B cell (primary cell): ENCODE data around the gene CCDC85C. TPM values are rescaled to one million over a fixed set of nuclear protein-coding genes. Genes with fewer than 3 reads are reported as not detected.

Experiments used
- ATAC-seq: fragments of 200-7000 bp; cut with Tn5 transposase; one replicate; pipeline ENCODE4 v1.10.0; 2021; ENCODE audit warnings: low read depth, mild to moderate bottlenecking, moderate number of reproducible peaks, moderate library complexity
- CTCF ChIA-PET: fragments of 350-600 bp; sonication (Branson Sonifier 250); formaldehyde crosslinking; loops from one replicate; lab custom pipeline; 2021; ENCODE audit warnings: antibody characterized with exemption, inconsistent platforms; lab: Charles Lee
- POLR2A ChIA-PET: fragments of 350-600 bp; sonication (Branson Sonifier 250); formaldehyde crosslinking; loops from one replicate; lab custom pipeline; 2021; ENCODE audit warnings: antibody characterized with exemption; lab: Charles Lee
- DNase-seq: peaks from one replicate; pipeline ENCODE4 v3.0.0; 2013
- H2AFZ ChIP-seq: 2 replicates; pipeline ENCODE4 v1.6.1; 2012; ENCODE audit warnings: mild to moderate bottlenecking, low read depth, low read length; ENCODE audit not compliant: insufficient read depth, poor library complexity, severe bottlenecking
- H3K27ac ChIP-seq, 2 donors: 1 replicate in 1 of 2; 2 replicates in 1 of 2; pipeline ENCODE4 v1.5.1; 2012 to 2013; ENCODE audit warnings: low read length in 2 of 2, mild to moderate bottlenecking in 2 of 2, moderate library complexity in 1 of 2
- H3K27me3 ChIP-seq, 4 experiments: fragments of 200-600 bp in 1 of 4; sonication (generic) in 1 of 4; replicated peaks in 1 of 4; 1 replicate in 2 of 4; 2 replicates in 2 of 4; pipeline versions ENCODE4 v1.6.1 to v1.7.0; 2013 to 2016; ENCODE audit warnings: low read length in 3 of 4, mild to moderate bottlenecking in 2 of 4, mixed read lengths in 1 of 4, moderate library complexity in 1 of 4; ENCODE audit not compliant: insufficient read depth in 4 of 4, control insufficient read depth in 3 of 4; ENCODE audit errors: control extremely low read depth in 1 of 4
- H3K36me3 ChIP-seq, 2 experiments: replicated peaks in 1 of 2; 1 replicate in 1 of 2; 2 replicates in 1 of 2; pipeline versions ENCODE4 v1.6.1 to v1.7.1; 2013; ENCODE audit warnings: low read length in 1 of 2; ENCODE audit not compliant: insufficient read depth in 2 of 2, control insufficient read depth in 1 of 2; ENCODE audit errors: control extremely low read depth in 1 of 2, extremely low read depth in 1 of 2
- H3K4me1 ChIP-seq, 2 donors: fragments of 200-600 bp in 1 of 2; sonication (generic) in 1 of 2; 1 replicate in 1 of 2; 2 replicates in 1 of 2; pipeline versions ENCODE4 v1.5.1 to v1.6.1; 2013 to 2017; ENCODE audit warnings: low read length in 2 of 2; ENCODE audit not compliant: control insufficient read depth in 2 of 2, insufficient read depth in 2 of 2
- H3K4me2 ChIP-seq: replicated peaks from 2 replicates; pipeline ENCODE3; 2012; ENCODE audit warnings: mild to moderate bottlenecking, low read depth, low read length; ENCODE audit not compliant: poor library complexity, severe bottlenecking
- H3K4me3 ChIP-seq, 5 experiments: fragments of 200-600 bp in 1 of 5; sonication (generic) in 1 of 5; 1 replicate in 3 of 5; 2 replicates in 2 of 5; pipeline versions ENCODE4 v1.5.1 to v1.7.0; 2011 to 2016; ENCODE audit warnings: low read length in 4 of 5, mild to moderate bottlenecking in 4 of 5, low read depth in 2 of 5, control low read depth in 1 of 5, moderate library complexity in 1 of 5; ENCODE audit not compliant: insufficient read depth in 1 of 5; ENCODE audit errors: control extremely low read depth in 1 of 5, extremely low read depth in 1 of 5
- H3K79me2 ChIP-seq: fragments of 200-600 bp; sonication (generic); one replicate; pipeline ENCODE4 v1.6.0; 2016; ENCODE audit warnings: low read length; ENCODE audit not compliant: control insufficient read depth, insufficient read depth
- H3K9ac ChIP-seq: fragments of 200-600 bp; sonication (generic); 2 replicates; pipeline ENCODE4 v1.6.1; 2017; ENCODE audit warnings: mild to moderate bottlenecking, low read length, moderate library complexity
- H3K9me3 ChIP-seq, 3 donors: one replicate each; pipeline versions ENCODE4 v1.6.1 to v1.7.1; 2013; ENCODE audit warnings: low read length in 2 of 3; ENCODE audit not compliant: control insufficient read depth in 2 of 3, insufficient read depth in 1 of 3; ENCODE audit errors: control extremely low read depth in 1 of 3
- H4K20me1 ChIP-seq: 2 replicates; pipeline ENCODE4 v1.6.0; 2012; ENCODE audit warnings: mild to moderate bottlenecking, low read length; ENCODE audit not compliant: insufficient read depth, control insufficient read depth, poor library complexity, severe bottlenecking
- H3K27ac Mint-ChIP-seq: one replicate; pipeline ENCODE4 v1.8.0; 2021; ENCODE audit warnings: mixed read lengths
- H3K27me3 Mint-ChIP-seq: one replicate; pipeline ENCODE4 v1.8.0; 2021; ENCODE audit warnings: mixed read lengths
- H3K4me1 Mint-ChIP-seq: one replicate; pipeline ENCODE4 v1.8.0; 2021; ENCODE audit warnings: mixed read lengths
- H3K4me3 Mint-ChIP-seq: one replicate; pipeline ENCODE4 v1.8.0; 2021; ENCODE audit warnings: mixed read lengths
- H3K9me3 Mint-ChIP-seq: one replicate; pipeline ENCODE4 v1.8.0; 2022; ENCODE audit warnings: mixed read lengths; ENCODE audit not compliant: insufficient read depth
- EZH2 ChIP-seq: IDR thresholded peaks from 2 replicates; pipeline ENCODE4 v1.6.1; 2012; ENCODE audit warnings: borderline replicate concordance, low read depth, mild to moderate bottlenecking, moderate library complexity, low read length; ENCODE audit not compliant: insufficient read depth, poor library complexity, severe bottlenecking
- WGBS: methylation state at CpG from one replicate; pipeline ENCODE4 v1.1.5; 2013; ENCODE audit warnings: missing lambda C conversion rate; ENCODE audit not compliant: insufficient coverage; 5-methylcytosine and 5-hydroxymethylcytosine counted together
- intact Hi-C: fragments of 100-400 bp; cut with micrococcal nuclease; formaldehyde crosslinking; loops from one replicate; pipeline ENCODE4 v1.10.0; 2022
- polyA plus RNA-seq: library from polyadenylated mRNA; depleted of rRNA; stranded (reverse); fragments of >200 nt; gene quantifications from 2 replicates; pipeline ENCODE4 v1.2.3, GENCODE V29; 2012
- total RNA-seq, 2 donors: library from RNA; stranded (reverse); fragments of 120-200 nt in 1 of 2; gene quantifications; 1 replicate in 1 of 2; 2 replicates in 1 of 2; pipeline versions ENCODE4 v1.2.3 to v1.2.4, GENCODE V29; 2013 to 2022
- TF ChIP-seq, protein P1 (sequence below): fragments of 200-600 bp; IDR thresholded peaks from one replicate; pipeline ENCODE4 v1.8.0; 2022; ENCODE audit warnings: antibody characterized with exemption, mild to moderate bottlenecking

The CCDC85C gene
- total and polyA plus RNA-seq, 2 donors (not counting 1 experiment from before 2014, with no cell fraction given): 0.52 to 2.7 TPM

GRCh38 chr14:99649643-99650042 lies 45.6 kb upstream of the CCDC85C start:
- intact Hi-C loops: no loop called here
- ChIA-PET POLR2A (no interaction called here), CTCF (no interaction called here)
- Histone ChIP-seq H3K4me3 (no peak overlapping the region), H3K9ac (no peak overlapping the region), H3K9me3 (peaks cover 0 to 6% (median 0%) of the 10 kb centered on the region in 3 donors), H3K27me3 (peaks cover 0 to 21% (median 5%) of the 10 kb centered on the region in 4 experiments), H3K4me1 (peaks cover 3% of the 10 kb centered on the region in 2 donors), H3K79me2 (no peaks in the 10 kb centered on the region), H2AFZ (no peak overlapping the region), H4K20me1 (no peaks in the 10 kb centered on the region), H3K36me3 (no peaks in the 10 kb centered on the region), H3K4me2 (no peak overlapping the region), H3K27ac (no peak overlapping the region)
- no peak for ATAC-seq
- no peak overlapping the region for H3K4me3 Mint-ChIP-seq
- TF ChIP-seq, protein P1, sequence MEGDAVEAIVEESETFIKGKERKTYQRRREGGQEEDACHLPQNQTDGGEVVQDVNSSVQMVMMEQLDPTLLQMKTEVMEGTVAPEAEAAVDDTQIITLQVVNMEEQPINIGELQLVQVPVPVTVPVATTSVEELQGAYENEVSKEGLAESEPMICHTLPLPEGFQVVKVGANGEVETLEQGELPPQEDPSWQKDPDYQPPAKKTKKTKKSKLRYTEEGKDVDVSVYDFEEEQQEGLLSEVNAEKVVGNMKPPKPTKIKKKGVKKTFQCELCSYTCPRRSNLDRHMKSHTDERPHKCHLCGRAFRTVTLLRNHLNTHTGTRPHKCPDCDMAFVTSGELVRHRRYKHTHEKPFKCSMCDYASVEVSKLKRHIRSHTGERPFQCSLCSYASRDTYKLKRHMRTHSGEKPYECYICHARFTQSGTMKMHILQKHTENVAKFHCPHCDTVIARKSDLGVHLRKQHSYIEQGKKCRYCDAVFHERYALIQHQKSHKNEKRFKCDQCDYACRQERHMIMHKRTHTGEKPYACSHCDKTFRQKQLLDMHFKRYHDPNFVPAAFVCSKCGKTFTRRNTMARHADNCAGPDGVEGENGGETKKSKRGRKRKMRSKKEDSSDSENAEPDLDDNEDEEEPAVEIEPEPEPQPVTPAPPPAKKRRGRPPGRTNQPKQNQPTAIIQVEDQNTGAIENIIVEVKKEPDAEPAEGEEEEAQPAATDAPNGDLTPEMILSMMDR: no peak
- no peak for TF ChIP-seq EZH2
- peaks cover 2% of the 10 kb centered on the region for H3K4me1 Mint-ChIP-seq
- DNase-seq: no peak
- 87% methylated on average over 7 of the region's 8 CpGs for WGBS
- peaks cover 2% of the 10 kb centered on the region for H3K9me3 Mint-ChIP-seq
- H3K27me3 Mint-ChIP-seq: peaks cover 33% of the 10 kb centered on the region
- no peak overlapping the region for H3K27ac Mint-ChIP-seq

- Histone ChIP-seq H3K4me1 (peaks cover 3% of the 10 kb centered on the region in 2 donors), H3K4me2 (no peak overlapping the region), H3K27me3 (peaks cover 0 to 25% (median 5%) of the 10 kb centered on the region in 4 experiments), H3K4me3 (no peak overlapping the region), H4K20me1 (no peaks in the 10 kb centered on the region), H3K79me2 (no peaks in the 10 kb centered on the region), H3K36me3 (no peaks in the 10 kb centered on the region), H3K27ac (no peak overlapping the region), H3K9ac (no peak overlapping the region), H2AFZ (no peak overlapping the region), H3K9me3 (peaks cover 0 to 6% (median 0%) of the 10 kb centered on the region in 3 donors)
- WGBS: 75% methylated on average over 8 of the region's 8 CpGs
- Mint-ChIP-seq H3K27me3 (peaks cover 30% of the 10 kb centered on the region), H3K4me1 (peaks cover 2% of the 10 kb centered on the region), H3K9me3 (no peaks in the 10 kb centered on the region), H3K27ac (no peak overlapping the region), H3K4me3 (no peak overlapping the region)
- TF ChIP-seq, protein P1: no peak
- no peak for TF ChIP-seq EZH2
- intact Hi-C loops: no loop called here
- ChIA-PET POLR2A (no interaction called here), CTCF (no interaction called here)
- ATAC-seq: no peak
- no peak for DNase-seq
Observed at GRCh38 chr14:99649219-99649618, 45.2 kb upstream of the CCDC85C start.
